CD4-positive, alpha-beta T cell (primary cell): Measurements from ENCODE around the gene EGF. TPM values are rescaled to one million over a fixed set of nuclear protein-coding genes. Genes with fewer than 3 reads are reported as not detected.

Source experiments
- ATAC-seq: fragments of 200-7000 bp; cut with Tn5 transposase; one replicate; pipeline ENCODE4 v1.10.0; 2022; ENCODE audit warnings: mild to moderate bottlenecking; ENCODE audit not compliant: poor library complexity
- CTCF ChIA-PET: fragments of 350-600 bp; sonication (Branson Sonifier 250); formaldehyde crosslinking; loops from one replicate; lab custom pipeline; 2021; ENCODE audit warnings: antibody characterized with exemption, inconsistent platforms; lab: Charles Lee
- POLR2A ChIA-PET: fragments of 350-600 bp; sonication (Branson Sonifier 250); formaldehyde crosslinking; loops from one replicate; lab custom pipeline; 2021; ENCODE audit warnings: antibody characterized with exemption, inconsistent platforms; lab: Charles Lee
- DNase-seq, 14 experiments: peaks; one replicate each; pipeline ENCODE4 v3.0.0-alpha.2; 2013 to 2020; ENCODE audit warnings: mixed read lengths in 2 of 14
- H3K27ac ChIP-seq, 2 donors: one replicate each; pipeline versions ENCODE4 v1.5.1 to v1.7.0; 2013; ENCODE audit warnings: low read length in 2 of 2, low read depth in 1 of 2, mild to moderate bottlenecking in 1 of 2
- H3K27me3 ChIP-seq, 2 experiments: 1 replicate in 1 of 2; 2 replicates in 1 of 2; pipeline versions ENCODE4 v1.6.1 to v1.7.0; 2013; ENCODE audit warnings: low read length in 2 of 2, control low read depth in 1 of 2, mild to moderate bottlenecking in 1 of 2, moderate library complexity in 1 of 2; ENCODE audit not compliant: insufficient read depth in 2 of 2, control insufficient read depth in 1 of 2
- H3K36me3 ChIP-seq: one replicate; pipeline ENCODE4 v1.6.1; 2013; ENCODE audit warnings: low read length, control low read depth; ENCODE audit not compliant: insufficient read depth
- H3K4me1 ChIP-seq: one replicate; pipeline ENCODE4 v1.6.1; 2013; ENCODE audit warnings: low read length, control low read depth; ENCODE audit not compliant: insufficient read depth
- H3K4me3 ChIP-seq: one replicate; pipeline ENCODE4 v1.5.1; 2013; ENCODE audit warnings: mild to moderate bottlenecking, low read length, moderate library complexity
- H3K9me3 ChIP-seq, 2 experiments: 1 replicate in 1 of 2; 2 replicates in 1 of 2; pipeline versions ENCODE4 v1.6.1 to v1.7.0; 2013; ENCODE audit warnings: low read length in 2 of 2, mild to moderate bottlenecking in 2 of 2, control low read depth in 1 of 2, moderate library complexity in 1 of 2; ENCODE audit not compliant: control insufficient read depth in 1 of 2, insufficient read depth in 1 of 2
- H3K27ac Mint-ChIP-seq: one replicate; pipeline ENCODE4 v1.8.0; 2020; ENCODE audit warnings: mixed read lengths
- H3K27me3 Mint-ChIP-seq: one replicate; pipeline ENCODE4 v1.8.0; 2021; ENCODE audit warnings: mixed read lengths
- H3K36me3 Mint-ChIP-seq: one replicate; pipeline ENCODE4 v1.8.0; 2021; ENCODE audit warnings: low read depth, mixed read lengths
- H3K4me1 Mint-ChIP-seq: one replicate; pipeline ENCODE4 v1.8.0; 2021; ENCODE audit warnings: low read depth, mixed read lengths
- H3K4me3 Mint-ChIP-seq: one replicate; pipeline ENCODE4 v1.8.0; 2020; ENCODE audit warnings: mild to moderate bottlenecking, mixed read lengths
- H3K9me3 Mint-ChIP-seq: one replicate; pipeline ENCODE4 v1.8.0; 2020; ENCODE audit warnings: mixed read lengths
- intact Hi-C, 2 experiments: fragments of 100-400 bp; cut with DNase I in 1 of 2; cut with micrococcal nuclease in 1 of 2; formaldehyde crosslinking; loops; one replicate each; pipeline versions ENCODE4 v1.15.1 to v1.9.0; 2023 to 2025; cut with DNase I, micrococcal nuclease
- total RNA-seq, 174 experiments: library from RNA in 2 of 174; stranded (reverse) in 2 of 174; gene quantifications; one replicate each; pipeline ENCODE4 v1.2.3 and lab custom pipeline; 2021 to 2026
- TF ChIP-seq, protein P1 (sequence below): fragments of 200-600 bp; IDR thresholded peaks from one replicate; pipeline ENCODE4 v1.8.0; 2022; ENCODE audit warnings: antibody characterized with exemption, mild to moderate bottlenecking

Gene EGF
- total RNA-seq, 2 experiments from 2014 or later, result not detected

DNA sequence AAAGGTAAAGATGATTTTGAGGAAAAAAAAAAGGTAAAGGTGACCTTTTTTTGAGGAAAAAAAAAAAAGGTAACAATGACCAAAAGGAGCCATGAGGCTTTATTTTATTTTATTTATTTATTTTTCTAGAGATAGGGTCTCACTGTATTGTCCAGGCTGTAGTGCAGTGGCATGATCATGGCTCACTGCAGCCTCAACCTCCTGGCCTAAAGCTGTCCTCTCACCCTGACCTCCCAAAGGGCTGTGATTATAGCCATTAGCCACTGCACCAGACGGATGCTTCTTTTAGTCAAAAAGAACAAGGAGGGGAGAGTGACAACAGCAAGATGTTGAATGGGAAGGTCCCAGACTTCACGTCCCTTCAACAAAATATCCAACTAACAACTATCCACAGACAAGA lies 34.3 kb upstream of the EGF start:
- ChIA-PET POLR2A (no interaction called here), CTCF (no interaction called here)
- H3K9me3 Mint-ChIP-seq, result no peaks in the 10 kb centered on the region
- H3K36me3 ChIP-seq, result no peaks in the 10 kb centered on the region
- no peak overlapping the region for H3K4me3 ChIP-seq
- no peak overlapping the region for H3K27ac Mint-ChIP-seq
- no peak overlapping the region for H3K4me3 Mint-ChIP-seq
- TF ChIP-seq, protein P1, sequence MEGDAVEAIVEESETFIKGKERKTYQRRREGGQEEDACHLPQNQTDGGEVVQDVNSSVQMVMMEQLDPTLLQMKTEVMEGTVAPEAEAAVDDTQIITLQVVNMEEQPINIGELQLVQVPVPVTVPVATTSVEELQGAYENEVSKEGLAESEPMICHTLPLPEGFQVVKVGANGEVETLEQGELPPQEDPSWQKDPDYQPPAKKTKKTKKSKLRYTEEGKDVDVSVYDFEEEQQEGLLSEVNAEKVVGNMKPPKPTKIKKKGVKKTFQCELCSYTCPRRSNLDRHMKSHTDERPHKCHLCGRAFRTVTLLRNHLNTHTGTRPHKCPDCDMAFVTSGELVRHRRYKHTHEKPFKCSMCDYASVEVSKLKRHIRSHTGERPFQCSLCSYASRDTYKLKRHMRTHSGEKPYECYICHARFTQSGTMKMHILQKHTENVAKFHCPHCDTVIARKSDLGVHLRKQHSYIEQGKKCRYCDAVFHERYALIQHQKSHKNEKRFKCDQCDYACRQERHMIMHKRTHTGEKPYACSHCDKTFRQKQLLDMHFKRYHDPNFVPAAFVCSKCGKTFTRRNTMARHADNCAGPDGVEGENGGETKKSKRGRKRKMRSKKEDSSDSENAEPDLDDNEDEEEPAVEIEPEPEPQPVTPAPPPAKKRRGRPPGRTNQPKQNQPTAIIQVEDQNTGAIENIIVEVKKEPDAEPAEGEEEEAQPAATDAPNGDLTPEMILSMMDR, result no peak
- H3K36me3 Mint-ChIP-seq, result no peaks in the 10 kb centered on the region
- no peaks in the 10 kb centered on the region for H3K27me3 Mint-ChIP-seq
- H3K9me3 ChIP-seq, result no peaks in the 10 kb centered on the region
- H3K27ac ChIP-seq, result no peak overlapping the region
- no peaks in the 10 kb centered on the region for H3K27me3 ChIP-seq
- no peaks in the 10 kb centered on the region for H3K4me1 Mint-ChIP-seq
- DNase-seq (no peak), ATAC-seq (no peak)
- no peaks in the 10 kb centered on the region for H3K4me1 ChIP-seq
- intact Hi-C loops, result no loop called here

DNA sequence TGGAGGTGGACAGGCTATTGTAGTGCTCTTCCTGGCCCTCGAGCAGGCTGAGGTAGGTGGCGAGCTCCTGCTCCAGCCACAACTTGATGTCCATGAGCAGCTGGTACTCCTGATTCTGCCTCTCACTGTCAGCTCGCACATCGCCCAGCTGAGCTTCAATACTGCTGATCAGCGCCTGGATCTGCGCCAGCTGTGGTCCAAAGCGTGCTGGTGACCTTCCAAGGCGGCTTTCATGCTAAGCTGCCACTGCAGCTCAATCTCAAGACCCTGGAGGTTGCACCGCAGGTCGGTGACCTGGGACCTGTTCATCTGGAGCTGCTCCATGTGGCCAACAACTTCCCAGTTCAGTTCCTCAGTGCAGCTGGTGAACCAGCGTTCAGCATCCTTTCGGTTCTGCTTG lies 33.6 kb upstream of the EGF start:
- Mint-ChIP-seq H3K36me3 (no peaks in the 10 kb centered on the region), H3K27ac (no peak overlapping the region), H3K4me3 (no peak overlapping the region), H3K27me3 (no peaks in the 10 kb centered on the region), H3K9me3 (no peaks in the 10 kb centered on the region), H3K4me1 (no peaks in the 10 kb centered on the region)
- intact Hi-C loops, result no loop called here
- no peak for DNase-seq
- Histone ChIP-seq H3K27me3 (no peaks in the 10 kb centered on the region), H3K4me1 (no peaks in the 10 kb centered on the region), H3K36me3 (no peaks in the 10 kb centered on the region), H3K27ac (no peak overlapping the region), H3K9me3 (no peaks in the 10 kb centered on the region), H3K4me3 (no peak overlapping the region)
- TF ChIP-seq, protein P1, result no peak
- ChIA-PET CTCF (no interaction called here), POLR2A (no interaction called here)
- no peak for ATAC-seq

DNA sequence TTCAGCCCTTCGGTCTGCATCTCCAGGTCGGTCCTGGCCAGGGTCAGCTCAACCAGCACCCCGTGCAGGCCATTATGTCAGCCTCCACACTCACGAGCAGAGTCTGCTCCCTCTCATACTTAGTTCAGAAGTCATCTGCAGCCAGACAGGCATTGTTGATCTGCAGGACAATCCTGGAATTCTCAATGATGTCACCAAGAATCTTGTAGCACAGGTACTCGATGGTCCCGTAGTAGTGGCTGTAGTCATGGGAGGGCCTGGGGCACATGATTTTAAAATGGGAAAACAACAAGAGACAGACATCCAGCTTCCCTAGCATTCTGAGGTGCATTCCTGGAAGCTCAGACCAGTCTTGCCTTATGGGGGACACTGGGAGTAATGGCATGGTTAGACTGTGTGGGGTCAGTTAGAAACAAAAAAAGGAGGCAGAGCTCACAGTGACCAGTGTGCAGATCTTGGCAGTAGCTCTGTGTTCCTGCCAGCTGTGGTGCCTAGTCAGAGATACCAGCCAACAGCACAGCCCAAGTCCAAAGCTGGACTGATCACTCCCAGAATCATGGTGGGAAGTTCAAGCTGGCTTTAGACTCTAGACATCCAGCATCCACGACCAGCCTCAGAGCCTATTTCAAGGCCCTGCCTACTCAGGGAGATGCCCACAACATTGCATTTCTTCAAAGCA lies 32.9 kb upstream of the EGF start:
- no peaks in the 10 kb centered on the region for H3K36me3 ChIP-seq
- no peaks in the 10 kb centered on the region for H3K36me3 Mint-ChIP-seq
- ATAC-seq (no peak), DNase-seq (no peak)
- no peak overlapping the region for H3K4me3 Mint-ChIP-seq
- ChIA-PET POLR2A (no interaction called here), CTCF (no interaction called here)
- no peak overlapping the region for H3K27ac ChIP-seq
- no peaks in the 10 kb centered on the region for H3K27me3 Mint-ChIP-seq
- H3K9me3 ChIP-seq, result no peaks in the 10 kb centered on the region
- no peaks in the 10 kb centered on the region for H3K4me1 Mint-ChIP-seq
- no peaks in the 10 kb centered on the region for H3K9me3 Mint-ChIP-seq
- TF ChIP-seq, protein P1, result no peak
- intact Hi-C loops, result no loop called here
- no peak overlapping the region for H3K4me3 ChIP-seq
- H3K27me3 ChIP-seq, result no peaks in the 10 kb centered on the region
- no peaks in the 10 kb centered on the region for H3K4me1 ChIP-seq
- no peak overlapping the region for H3K27ac Mint-ChIP-seq
